ENCODE results near the gene SCRN3.
"Not testable (repeated sequence)": the region's sequence is repeated elsewhere in the genome, so short reads cannot be mapped to it uniquely, and the experiment has no call there.

The SCRN3 gene

DNA sequence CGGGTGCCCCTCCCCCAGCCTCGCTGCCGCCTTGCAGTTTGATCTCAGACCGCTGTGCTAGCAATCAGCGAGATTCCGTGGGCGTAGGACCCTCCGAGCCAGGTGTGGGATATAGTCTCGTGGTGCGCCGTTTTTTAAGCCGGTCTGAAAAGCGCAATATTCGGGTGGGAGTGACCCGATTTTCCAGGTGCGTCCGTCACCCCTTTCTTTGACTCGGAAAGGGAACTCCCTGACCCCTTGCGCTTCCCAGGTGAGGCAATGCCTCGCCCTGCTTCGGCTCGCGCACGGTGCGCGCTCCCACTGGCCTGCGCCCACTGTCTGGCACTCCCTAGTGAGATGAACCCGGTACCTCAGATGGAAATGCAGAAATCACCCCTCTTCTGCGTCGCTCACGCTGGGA lies 14.5 kb downstream of the SCRN3 start:
- not testable (repeated sequence) for DNase-seq

DNA sequence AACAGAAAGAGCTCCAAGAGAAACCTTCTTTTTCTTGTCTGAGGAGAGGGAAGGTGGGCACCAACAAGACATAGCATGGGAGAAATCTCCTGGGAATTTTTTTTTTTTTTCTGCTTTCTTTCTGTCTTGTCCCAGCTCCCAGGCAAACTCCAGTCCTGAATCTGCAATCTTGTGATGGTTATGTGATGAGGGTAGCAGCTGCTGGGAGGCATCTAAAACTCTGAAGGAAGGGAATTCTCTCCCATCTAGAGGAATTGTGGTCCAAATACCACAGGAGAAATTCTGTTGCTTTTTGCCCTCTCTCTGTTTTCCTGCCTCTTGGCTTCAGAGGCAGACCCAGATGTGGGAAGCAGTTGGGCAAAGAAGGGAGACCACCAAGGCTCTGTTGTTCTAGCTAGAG lies 16.7 kb downstream of the SCRN3 start:
- no peak for DNase-seq

DNA sequence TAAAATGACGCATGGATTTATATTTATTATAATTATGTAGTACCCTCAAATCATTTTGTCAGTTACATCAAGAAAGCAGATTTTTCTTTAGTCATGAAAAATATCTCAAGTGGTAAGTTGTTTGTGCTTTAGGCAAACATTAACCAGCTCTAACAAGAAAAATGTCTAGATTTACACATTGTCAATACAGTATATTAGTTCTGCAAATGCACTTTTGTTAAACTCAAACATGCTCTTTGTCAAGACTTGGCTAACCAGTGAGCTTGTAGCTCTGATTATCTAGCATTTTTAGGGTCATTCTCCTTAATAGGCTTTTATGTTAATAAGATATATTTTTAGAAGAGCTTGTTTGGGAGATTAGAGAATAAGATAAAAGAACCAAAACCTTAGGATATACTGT lies 32.7 kb downstream of the SCRN3 start:
- DNase-seq, result no peak

DNA sequence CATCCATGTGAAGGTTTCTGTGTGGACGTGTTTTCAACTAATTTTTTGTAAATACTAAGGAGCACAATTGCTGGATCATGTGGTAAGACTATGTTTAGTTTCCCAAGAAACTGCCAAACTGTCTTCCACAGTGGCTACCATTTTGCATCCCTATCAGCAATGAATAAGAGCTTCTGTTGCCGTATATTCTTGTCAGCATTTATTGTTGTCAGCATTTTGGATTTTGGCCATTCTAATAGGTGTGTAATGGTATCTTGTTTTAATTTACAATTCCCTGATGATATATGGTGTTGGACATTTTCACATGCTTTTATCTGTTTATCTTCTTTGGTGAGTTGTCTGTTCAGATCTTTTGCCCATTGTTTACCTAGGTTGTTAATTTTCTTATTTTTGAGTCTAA lies 34.5 kb downstream of the SCRN3 start:
- DNase-seq, result no peak

DNA sequence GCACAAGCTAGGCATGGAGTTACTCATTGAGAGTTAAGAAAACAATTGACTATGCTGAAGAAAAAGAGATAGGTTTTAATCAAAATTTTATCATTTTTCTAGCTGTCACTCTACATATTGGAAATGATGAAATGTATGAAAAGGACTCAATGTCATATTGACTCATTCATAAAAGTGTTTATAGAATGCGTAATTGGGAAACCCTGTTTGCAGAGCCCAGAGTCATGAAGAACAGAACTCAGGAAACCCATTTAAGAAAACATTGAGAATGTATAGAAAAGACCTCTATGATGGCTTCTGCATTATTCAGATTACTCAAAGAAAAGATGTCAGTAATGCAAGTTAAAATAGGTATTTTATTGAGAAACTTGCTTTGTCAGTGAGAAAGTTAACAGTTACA lies 36.4 kb downstream of the SCRN3 start:
- DNase-seq, result no peak

DNA sequence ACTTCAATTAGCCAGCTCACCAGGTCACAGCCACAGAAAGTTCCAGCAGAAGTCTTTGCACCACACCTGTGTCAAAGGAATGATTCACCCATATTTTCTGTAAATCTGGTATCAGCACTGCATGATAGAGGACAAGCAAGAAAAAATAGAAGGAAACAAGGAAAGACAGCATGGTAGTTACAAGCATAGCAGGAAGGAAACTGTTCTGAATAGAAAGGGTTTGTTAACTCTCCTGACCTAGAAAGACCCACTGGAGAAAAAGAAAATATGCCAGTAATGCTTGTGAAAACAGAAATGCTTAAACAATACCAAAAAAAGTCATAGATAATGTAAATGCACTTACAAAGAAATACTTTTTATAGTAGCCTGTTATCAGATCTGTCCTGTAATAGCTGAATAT lies 40.8 kb downstream of the SCRN3 start:
- DNase-seq, result no peak

DNA sequence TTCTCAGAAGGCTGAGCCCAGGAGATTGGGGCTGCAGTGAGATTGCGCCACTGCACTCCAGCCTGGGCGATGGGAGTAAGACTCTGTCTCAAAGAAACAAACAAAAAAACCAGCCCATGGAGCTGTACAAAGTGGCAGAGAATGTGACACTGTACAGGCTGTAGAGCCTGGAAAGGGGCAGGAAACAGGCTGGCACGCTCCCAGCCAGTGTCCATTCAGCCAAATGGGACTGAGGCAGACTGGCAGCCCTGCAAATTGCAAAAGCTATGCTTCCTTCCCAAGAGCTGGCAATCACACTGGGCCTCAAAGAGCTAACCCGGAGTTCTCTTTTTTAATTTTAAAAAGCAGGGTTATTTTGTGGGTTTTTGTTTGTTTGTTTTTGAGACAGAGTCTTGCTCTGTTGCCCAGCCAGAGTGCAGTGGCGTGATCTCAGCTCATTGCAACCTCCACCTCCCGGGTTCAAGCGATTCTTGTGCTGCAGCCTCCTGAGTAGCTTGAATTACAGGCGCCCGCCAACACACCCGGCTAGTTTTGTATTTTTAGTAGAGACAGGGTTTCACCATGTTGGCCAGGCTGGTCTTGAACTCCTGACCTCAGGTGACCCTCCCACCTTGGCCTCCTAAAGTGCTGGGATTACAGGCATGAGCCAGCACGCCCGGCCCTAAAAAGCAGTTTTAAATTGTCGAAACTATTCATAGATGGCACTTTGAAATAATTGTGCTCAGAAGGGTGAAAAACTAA lies 42.8 kb downstream of the SCRN3 start:
- no peak for DNase-seq

DNA sequence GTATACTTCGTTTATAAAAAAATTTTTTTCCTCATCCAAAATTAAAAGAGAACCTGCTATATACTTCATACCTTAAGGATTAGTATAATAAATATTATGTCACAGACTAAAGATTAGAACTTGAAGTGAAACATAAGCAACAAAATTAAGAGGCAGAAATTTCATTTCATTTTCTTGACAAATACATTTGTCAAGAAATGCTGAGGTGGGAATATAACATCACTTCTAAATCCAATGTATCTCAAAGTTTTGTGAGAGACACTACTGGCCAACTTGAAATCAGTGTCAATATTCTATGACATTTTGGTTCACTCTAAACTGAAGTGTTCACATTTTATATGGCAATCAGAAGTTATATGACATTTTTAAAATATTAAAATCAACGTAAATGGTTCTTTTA lies 43.8 kb downstream of the SCRN3 start:
- DNase-seq, result no peak

DNA sequence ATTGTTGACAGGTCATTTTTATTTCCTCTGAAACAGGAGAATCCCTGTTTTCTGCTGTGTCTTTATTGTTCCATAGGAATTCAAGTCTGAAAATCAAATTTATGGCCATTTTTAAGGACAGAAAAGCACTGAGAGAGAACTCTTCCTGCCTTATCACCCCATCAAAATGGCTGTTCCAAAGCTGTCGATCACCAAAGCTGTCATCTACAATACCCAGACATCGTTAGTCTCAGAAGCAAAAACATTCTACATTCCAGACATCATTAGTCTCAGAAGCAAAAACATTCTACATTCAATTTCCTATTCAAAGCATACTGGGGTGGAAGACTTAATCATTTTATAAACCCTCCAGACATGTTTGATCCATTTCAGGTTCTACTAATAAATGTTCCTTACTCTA lies 44.4 kb downstream of the SCRN3 start:
- no peak for DNase-seq

DNA sequence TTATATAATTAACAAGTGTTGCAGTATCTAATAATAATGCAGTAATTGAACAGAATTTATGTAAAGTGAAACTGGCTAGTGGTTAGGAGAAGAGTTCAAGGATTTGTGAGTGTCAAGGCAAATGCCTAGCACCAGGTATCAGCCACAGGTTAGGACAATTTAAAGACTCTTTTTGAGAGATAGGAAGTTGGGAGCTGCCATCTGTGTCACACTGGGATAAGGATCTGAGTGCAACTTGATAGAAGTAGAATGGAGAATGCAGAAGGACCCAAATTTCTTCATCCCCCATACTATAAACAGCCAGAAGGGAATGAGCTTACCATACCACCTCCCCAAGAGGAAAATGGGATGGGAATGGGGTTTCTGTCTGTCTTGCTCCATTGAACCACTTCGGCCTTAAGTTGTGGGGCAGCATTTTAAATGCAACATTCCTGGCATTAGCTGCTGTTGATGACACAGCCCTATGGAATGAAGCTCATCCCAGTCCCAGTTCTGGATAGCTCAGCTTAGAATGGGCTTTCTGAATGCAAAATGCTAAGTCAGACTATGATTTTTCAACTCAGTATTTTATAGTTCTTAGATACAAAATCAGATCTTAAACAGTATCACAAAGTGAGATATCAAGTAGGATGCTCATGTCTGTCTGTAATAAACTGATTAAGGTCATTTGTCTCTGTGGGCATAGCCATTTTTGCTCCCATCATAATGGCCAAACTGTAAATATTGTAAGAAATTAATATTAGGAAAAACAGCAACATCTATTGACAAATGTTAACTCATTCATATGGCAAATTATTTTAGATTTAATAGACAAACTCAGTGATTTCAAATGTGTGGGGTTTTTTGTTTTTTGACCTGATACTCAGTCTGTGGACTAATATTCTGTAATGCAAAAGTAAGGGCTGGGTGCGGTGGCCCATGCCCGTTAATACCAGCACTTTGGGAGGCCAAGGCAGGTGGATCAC lies 47.3 kb downstream of the SCRN3 start:
- DNase-seq, result no peak

DNA sequence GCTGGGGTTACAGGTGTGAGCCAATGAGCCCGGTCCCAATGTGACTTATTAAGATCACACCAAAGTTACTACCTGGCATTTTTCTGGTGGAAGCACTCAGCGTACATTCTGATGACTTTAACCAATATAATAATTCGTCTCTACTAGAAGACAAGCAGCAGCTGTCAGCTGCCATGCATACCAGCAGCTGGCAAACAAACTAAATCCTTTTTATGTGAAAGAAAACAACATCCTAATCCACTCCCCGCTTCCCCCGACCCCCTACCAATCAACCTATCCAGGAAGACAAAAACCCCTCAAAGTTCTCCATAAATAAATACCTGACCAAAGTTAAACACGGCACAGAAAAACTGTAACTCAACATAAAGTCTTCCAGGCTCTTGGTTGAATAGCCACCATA lies 49.2 kb downstream of the SCRN3 start:
- no peak for DNase-seq

DNA sequence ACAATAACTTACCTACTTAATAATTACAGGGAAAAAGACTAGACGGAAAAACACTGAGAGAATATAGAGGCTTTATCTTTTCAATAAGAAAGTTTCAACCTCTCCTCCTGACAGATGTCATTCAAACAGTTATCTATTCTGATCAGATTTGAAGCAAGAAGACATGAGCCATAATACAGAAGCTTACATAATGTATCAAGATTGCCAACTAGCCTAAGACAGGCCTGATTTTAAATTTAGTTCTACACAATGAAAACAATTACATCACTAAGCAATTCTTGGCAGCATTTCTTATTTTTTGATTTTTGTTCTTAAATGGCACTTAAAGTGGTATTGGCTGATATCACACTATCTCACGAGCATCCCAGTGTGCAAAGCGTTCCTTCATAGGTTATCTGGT lies 49.7 kb downstream of the SCRN3 start:
- no peak for DNase-seq

DNA sequence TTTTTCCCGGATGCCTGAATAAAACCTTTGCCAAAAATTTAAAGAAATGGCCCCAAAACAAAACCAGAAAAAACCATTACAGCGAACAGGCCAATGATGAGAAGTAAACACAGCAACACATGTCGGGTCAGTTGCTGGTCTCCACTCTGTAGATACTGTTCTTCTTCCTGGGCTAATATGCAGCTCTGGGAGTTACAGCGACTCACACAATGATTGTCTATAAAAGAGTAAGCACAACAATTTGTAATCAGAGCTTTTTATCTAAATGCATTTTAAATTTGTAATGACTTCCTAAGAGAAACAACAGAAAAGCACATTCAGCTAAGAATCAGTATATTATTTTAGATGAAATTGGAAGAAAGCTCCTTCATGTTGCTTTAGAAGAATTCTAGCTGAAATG lies 51.0 kb downstream of the SCRN3 start:
- DNase-seq, result no peak

DNA sequence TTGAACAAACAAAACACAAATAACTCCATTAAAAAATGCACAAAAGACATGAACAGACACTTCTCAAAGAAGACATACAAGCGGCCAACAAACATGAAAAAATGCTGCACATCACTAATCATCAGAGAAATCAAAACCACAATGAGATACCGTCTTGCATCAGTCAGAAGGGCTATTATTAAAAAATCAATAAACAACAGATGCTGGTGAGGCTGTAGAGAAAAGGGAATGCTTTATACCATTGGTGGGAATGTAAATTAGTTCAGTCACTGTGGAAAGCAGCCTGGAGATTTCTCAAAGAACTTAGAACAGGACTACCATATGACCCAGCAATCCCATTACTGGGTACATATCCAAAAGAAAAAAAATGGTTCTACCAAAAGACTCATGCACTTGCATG lies 53.5 kb downstream of the SCRN3 start:
- DNase-seq, result no peak

DNA sequence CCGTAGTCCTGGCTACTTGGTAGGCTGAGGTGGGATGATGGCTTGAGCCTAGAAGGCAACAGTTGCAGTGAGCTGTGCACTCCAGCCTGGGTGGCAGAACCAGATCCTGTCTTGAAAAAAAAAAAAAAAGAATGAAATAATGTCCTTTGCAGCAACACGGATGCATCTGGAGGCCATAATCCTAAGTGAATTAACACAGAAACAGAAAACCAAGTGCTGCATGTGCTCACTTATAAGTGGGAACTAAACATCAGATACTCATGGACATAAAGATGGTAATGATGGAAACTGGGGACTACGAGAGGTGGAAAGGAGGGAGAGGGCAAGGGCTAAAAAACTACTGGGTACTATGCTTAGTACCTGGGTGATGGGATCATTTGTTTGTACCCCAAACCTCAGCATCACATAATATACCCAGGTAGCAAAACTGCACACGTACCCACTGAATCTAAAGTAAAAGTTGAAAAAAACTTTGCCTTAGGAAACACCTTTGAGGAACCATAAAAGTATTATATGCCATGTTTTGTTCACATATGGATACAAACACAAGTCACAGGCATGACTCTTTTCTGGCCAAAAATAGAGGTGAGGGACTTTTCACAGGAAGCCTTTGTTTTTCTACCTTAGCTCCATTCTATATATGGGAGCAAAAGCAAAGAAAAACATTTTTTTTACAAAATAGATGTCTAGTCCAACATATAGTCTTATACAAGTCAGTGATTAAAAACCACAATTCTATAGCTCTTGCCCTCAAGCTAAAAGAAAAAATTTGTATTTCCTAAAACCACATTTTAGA lies 54.7 kb downstream of the SCRN3 start:
- DNase-seq, result no peak

DNA sequence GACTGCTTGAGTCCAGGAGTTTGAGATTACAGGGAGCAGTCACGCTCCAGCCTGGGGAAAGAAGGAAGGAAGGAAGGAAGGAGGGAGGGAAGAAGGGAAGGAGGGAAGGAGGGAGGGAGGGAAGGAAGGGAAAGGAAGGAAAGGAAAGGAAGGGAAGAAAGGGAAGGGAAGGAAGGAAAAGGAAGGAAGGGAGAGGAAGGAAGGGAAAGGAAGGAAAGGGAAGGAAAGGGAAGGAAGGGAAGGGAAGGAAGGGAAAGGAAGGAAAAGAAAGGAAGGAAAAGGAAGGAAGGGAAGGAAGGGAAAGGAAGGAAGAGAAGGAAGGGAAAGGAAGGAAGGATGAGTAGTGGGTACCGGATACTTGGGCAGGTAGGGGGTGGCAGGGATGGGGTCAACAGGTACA lies 59.0 kb downstream of the SCRN3 start:
- no peak for DNase-seq

DNA sequence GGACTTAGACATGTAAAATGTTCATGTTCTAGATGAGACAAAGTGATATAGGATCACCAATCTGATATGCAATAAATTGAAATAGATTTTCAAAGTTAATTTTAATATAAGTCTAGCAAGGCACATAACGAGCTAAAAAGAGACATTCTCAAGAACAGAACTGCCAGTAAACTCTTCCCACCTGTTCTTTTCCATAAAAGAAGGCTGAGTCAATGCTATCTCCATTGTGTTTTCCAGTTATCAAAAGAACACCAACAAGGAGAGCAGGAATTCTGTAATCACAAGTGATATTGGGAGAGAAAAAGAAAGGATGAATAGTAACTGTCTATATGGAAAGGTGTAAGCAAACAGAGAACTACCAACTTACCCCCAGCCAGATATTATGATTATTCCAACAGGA lies 65.7 kb downstream of the SCRN3 start:
- DNase-seq, result no peak

DNA sequence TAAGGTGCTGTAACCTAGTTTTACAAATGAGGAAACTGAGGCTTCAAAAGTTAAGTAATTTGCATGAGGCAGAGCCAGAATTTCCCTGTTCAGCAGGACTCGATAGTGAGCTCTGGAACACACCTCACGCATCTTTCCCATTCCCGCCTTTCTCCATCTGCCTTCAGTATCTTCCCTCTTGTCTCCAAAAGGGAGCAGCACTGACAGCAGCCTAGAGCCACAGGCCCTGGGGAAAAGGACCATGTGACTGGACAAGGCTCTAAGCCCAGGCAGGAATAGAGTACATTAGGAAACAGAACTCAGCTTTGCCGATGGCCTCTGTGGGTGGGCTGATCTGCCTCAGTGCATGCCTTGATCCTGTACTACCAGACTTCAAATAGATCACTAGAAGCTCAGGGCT lies 69.8 kb downstream of the SCRN3 start:
- no peak for DNase-seq

DNA sequence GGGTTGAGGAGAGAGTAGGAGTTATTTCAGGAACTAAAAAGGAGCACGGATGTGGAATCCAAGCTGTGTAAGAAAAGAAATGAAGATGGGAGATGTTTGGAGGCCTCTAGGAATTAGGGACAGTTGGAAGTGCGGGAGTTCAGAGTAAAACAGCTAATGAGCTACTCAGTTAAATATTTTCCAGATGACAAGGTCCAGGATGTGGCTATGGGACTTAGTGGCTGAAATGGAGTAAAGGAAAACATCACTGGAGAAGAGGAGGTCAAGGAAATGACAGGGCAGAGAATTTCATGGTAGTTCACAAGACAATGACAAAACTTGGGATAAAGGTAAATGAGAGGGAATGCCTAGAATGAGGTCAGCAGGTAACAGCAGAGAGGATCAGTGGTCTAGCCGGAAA lies 78.3 kb downstream of the SCRN3 start:
- DNase-seq, result no peak

DNA sequence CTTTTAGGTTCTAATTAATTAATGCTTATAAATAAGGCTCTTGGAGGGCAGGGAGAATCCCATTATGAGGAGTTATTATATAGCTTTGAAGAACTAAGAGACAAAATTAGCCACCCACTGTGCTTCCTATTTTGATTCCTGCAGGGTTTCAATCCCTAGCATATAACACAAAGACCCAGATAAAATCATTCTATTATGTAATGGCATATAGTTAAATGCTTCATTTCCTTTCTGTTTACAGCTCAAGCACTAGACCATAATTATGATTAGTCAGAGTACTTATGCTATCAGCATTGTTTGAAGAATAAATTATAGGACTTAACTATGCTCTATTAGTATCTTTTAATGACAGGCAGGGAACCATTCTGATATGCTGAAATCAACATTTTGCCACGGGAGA lies 82.2 kb downstream of the SCRN3 start:
- DNase-seq, result no peak

Data from activated CD4-positive, alpha-beta T cell treated with anti-CD3 and anti-CD28 coated beads, Interleukin-2, amount 50 U/mL, for 16 hours (primary cell).